Measurements from ENCODE around the gene CCDC88A.

CCDC88A gene

GRCh38 chr2:55370208-55370607, 49.4 kb downstream of the CCDC88A start:
- DNase-seq (ENCODE audit: low spot score): no peak
- no peak for TF ChIP-seq CTCF (IDR thresholded peaks at IDR 0.05; ENCODE audit: extremely low read depth, missing control alignments)

GRCh38 chr2:55365303-55365702, 54.4 kb downstream of the CCDC88A start:
- DNase-seq (ENCODE audit: low spot score): no peak
- TF ChIP-seq CTCF (IDR thresholded peaks at IDR 0.05; ENCODE audit: extremely low read depth, missing control alignments): no peak

GRCh38 chr2:55364189-55365055, 55.2 kb downstream of the CCDC88A start:
- no peak for TF ChIP-seq CTCF (IDR thresholded peaks at IDR 0.05; ENCODE audit: extremely low read depth, missing control alignments)
- DNase-seq (ENCODE audit: low spot score): no peak

GRCh38 chr2:55363636-55364035, 56.0 kb downstream of the CCDC88A start:
- no peak for TF ChIP-seq CTCF (IDR thresholded peaks at IDR 0.05; ENCODE audit: extremely low read depth, missing control alignments)
- no peak for DNase-seq (ENCODE audit: low spot score)

DNA sequence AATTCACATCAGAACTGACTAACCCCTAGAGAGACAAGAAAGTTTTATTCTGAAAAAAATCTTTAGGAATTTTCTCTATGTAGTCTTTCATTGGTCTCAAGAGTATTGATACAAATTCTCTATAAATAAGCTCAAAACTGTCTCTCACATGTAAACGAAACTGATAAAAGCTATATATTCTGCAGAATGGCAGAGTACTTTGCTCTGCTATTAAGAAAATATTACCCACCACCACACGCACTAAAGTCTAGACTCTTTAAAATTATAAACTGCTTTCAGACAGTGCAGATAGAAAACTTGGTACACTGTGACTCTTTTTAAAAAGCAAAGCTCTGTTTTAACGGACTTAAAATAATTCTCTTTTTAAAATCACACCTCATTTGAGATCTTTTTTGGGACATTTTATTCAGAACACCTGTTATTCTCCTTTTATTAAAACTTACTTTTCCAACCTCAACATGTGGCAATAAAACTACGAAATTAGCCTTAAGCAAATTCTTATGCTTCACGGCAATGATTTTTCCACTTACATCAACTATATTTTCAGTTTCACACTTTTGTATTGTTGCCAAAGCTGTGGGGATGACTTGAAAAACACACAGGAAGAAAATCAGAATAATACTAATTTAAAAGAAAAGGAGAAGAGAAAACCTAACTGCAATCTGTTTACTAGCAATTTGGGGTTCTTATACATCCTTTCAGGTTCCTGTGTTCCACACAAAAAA, 58.0 kb downstream of the CCDC88A start:
- no peak for TF ChIP-seq CTCF (IDR thresholded peaks at IDR 0.05; ENCODE audit: extremely low read depth, missing control alignments)
- DNase-seq (ENCODE audit: low spot score): peak; percentile 6

DNA sequence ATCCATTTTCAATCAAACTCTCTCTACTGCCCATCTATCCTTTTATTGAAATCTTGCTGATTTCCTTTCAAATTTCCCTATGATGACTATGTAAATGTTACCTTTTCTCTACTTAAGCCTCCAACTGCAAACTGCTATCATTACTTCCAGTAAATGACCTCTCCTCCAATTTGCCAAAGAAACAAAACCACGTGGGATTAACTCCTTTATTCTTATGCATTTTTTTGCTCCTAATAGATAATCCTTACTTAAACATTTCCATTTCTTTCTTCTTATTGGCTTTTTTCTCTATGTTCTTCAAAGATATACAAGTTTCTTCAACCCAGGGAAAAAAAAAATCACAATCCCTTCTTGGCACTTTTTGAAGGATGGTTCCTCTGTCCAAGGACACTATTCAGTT, 61.2 kb downstream of the CCDC88A start:
- TF ChIP-seq CTCF (IDR thresholded peaks at IDR 0.05; ENCODE audit: extremely low read depth, missing control alignments): no peak
- DNase-seq (ENCODE audit: low spot score): no peak

GRCh38 chr2:55357927-55358326, 61.7 kb downstream of the CCDC88A start:
- DNase-seq (ENCODE audit: low spot score): no peak

More at GRCh38 chr2:55357927-55358326, 61.7 kb downstream of the CCDC88A start:
- no peak for TF ChIP-seq CTCF (IDR thresholded peaks at IDR 0.05; ENCODE audit: extremely low read depth, missing control alignments)

All from GM20000 (cell line).